COLO668 (cell line): ENCODE measurements around the gene LAIR2.

Experiments used
- DNase-seq: peaks from one replicate; lab custom pipeline; 2025; ENCODE audit not compliant: unreplicated experiment; lab: John Stamatoyannopoulos, UW

The LAIR2 gene, protein sequence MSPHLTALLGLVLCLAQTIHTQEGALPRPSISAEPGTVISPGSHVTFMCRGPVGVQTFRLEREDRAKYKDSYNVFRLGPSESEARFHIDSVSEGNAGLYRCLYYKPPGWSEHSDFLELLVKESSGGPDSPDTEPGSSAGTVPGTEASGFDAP

DNA sequence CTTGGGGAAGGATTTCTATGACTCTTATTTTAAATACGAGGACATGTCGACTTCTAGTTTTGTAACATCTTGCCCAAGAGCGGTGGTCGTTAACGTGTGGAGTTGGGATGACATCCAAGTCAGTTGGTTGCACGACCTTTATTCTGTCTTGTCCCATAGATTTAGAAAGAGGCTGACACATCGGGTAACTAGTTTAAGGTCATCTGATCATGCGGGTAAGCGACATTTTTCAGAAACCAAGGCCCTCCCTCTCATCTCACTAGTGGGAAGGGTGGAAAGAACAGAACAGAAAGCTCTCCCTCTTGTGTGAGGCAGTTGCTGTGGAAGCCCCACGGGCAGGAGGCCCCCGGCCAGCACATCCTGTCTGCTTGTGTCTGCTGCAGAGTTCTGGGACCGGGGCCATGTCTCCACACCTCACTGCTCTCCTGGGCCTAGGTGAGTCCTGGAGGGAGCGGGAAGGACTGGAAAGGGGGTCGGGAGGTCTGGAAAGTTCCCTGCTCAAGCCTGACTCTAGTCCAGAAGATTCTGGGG, at the start of gene LAIR2:
Gene LAIR2 (plus strand): TSS at position 314 of the 531 bp plus-strand sequence. CDS start 88 bp downstream, at position 402.
- DNase-seq: no peak

DNA sequence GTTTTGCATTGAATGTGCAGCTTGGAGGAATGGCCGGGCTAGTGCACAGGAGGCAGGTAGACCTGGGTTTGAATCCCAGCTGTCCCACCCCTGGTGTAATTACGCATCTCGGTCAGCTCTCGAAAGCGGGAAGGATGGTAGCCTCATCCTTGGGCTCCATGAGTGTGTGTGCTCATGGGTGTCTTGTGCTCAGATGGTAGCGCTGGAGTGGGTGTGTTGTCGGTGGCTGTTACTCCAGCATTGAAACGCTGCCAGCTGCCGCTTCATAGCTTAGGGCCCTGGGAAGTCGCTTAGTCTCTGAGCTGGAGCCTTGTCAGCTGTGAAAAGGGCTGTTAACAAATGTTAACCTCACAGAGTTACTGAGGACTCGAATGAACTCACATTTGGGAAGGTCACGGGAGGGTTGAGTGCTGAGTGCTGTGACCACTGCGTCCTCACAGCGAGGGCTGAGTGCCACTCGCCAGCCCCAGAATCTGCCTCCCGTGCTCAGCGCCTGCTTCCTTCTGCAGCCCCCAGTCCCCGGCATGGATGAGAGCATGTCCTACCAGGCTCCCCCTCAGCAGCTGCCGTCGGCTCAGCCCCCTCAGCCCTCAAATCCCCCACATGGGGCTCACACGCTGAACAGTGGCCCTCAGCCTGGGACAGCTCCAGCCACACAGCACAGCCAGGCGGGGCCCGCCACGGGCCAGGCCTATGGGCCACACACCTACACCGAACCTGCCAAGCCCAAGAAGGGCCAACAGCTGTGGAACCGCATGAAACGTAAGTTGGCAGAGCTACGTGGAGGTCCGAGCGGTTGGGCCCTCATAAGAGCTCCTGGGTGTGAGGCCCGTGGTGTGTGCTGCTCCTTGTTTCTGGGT, 48.5 kb upstream of the LAIR2 start:
- no peak for DNase-seq

DNA sequence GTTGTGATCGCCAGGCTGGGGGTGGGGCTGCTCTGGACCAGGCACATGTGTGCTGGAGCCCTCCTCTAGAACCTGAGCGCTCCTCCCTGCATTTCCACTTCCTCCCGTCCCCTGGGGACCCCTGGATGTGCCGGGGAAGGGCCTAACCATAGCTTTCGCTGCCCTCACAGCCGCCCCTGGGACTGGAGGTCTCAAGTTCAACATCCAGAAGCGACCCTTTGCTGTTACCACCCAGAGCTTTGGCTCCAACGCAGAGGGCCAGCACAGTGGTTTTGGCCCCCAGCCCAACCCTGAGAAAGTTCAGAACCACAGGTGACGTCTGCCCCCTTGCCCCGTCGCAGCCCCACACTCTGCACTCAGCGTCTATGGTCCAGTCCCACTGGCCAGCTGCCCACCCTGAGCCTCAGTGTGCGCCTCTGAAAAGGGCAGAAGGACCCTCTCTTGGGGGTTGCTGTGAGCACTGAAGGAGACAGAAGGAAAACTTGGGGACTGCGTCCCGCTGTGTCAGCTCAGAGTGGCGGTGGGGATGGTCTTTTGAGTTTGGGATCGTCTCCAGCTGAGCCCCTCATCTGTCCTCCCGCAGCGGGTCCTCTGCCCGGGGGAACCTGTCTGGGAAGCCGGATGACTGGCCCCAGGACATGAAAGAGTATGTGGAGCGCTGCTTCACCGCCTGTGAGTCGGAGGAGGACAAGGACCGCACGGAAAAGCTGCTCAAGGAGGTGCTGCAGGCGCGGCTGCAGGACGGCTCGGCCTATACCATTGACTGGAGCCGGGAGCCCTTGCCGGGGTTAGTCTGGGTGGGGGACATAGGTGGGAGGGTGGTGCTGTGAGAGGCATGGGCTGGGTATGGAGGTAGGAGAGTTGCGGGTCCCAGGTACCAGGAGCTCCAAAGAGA, 47.6 kb upstream of the LAIR2 start:
- DNase-seq: no peak

- DNase-seq: no peak
These were observed 46.7 kb upstream of the LAIR2 start for GRCh38 chr19:54455786-54456422.

GRCh38 chr19:54456423-54457373, 45.9 kb upstream of the LAIR2 start:
- DNase-seq: no peak

DNA sequence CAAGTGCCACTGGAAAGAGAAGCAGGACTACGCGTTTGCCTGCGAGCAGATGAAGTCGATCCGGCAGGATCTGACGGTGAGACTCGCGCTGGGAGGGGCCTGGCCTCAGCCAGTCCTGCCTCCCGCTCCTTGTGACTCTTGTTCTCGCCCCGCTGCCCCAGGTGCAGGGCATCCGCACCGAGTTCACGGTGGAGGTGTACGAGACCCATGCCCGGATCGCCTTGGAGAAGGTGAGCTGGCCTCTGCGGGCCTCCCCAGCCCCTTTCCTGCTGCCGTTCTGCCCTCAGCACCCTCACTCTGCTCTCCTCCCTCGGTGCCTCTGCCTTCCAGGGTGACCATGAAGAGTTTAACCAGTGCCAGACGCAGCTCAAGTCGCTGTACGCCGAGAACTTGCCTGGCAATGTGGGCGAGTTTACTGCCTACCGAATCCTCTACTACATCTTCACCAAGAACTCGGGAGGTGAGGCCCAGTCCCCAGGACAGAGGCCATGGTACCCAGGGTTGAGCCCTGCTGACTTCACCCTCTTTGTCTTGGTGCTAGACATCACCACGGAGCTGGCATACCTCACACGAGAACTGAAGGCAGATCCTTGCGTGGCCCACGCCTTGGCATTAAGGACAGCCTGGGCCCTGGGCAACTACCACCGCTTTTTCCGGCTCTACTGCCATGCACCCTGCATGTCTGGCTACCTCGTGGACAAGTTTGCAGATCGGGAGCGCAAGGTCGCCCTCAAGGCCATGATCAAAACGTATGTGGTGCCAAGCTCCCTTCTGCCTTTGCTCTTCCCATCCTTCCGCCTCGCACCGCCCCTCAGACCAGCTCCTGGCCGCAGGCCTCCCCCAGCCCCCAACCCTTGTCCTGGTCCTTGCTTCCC, 44.6 kb upstream of the LAIR2 start:
- DNase-seq: no peak

DNA sequence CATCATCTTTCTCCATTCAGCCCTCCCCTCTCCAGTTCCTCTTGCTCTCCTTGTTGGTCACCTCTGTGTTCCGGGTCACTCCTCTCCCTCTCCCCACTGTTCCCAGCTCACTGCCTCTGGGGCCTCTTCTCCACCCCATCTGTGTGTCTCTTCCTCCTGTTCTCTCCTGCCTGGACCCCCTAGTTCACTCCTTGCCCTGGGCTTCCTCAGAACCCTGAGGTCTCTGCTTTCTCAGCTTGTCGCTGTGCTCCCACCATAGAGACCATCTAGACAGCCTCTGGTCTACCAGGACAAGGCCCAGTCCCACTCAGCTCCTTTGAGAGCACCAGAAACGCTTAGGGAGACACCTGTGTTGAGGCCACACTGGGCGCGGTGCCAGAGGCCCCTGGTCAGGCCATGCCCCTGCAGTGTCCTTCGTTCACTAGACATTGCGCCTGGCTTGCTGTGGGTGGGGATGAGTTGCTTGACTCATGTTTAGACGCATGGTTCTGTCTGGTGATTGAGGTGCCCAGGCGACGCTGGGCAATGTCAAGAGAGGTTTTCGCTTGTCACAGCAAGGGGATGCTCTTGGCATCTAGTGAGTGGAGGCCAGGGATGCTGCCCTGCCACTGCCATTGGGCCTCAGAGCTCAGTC, 43.9 kb upstream of the LAIR2 start:
- no peak for DNase-seq

DNA sequence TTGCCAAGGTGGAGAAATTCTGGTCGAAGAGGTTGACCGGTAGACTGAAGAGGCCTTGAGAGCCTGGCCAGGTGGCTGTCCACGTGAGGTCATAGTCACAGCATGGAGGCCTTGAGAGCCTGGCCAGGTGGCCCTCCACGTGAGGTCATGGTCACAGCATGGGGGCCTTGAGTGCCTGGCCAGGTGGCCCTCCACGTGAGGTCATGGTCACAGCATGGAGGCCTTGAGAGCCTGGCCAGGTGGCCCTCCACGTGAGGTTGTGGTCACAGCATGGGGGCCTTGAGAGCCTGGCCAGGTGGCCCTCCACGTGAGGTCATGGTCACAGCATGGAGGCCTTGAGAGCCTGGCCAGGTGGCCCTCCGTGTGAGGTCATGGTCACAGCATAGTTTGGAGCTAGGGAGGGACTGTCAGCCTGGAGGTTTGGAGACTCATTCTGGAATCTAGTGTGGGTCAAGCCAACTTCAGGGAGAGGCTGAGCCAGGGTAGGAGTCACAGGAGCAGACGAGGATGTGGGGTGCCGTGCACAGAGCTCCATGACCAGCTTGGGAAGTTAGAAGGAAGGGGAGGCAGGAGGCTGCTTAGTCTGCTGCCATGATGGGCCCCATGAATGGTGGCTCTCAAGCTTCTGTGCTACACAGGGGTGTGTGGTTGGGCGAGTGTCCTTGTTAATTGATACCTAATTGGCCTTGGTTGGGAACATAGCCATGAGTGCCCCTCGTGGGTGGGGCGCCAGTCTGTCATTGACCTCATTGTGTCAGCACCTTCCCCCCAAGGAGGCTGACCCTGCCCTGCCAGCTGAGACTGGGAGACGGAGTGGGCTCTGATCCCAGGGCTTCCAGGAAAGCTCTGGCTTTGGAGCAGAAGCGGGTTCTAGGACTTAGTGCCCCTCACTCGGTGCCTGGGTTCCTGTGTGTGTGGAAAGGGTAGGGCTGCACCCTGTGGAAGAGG, 43.1 kb upstream of the LAIR2 start:
- DNase-seq: peak; percentile 40

GRCh38 chr19:54460230-54461005, 42.2 kb upstream of the LAIR2 start:
- DNase-seq: no peak

- DNase-seq: no peak
These were observed 41.4 kb upstream of the LAIR2 start for GRCh38 chr19:54461210-54461609.

DNA sequence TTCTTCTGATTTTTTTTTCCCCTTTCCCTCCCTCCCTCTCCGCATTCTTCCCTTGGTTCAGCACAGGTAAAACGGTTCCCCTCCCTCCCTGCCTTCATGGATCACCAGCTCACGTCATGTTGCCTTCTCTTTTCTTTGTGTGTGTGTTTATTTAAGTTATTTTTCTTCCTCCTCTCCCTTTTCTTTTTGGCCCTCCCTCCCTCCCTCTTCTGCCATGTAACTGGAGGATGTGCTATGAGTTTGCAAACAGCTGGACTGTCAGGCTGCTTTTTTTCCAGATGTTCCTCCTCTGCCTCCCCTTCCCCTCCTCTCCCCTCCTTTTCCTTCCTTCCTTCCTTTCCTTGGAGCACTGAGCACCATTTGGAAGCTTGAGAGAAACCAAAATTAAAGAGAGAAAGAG, 41.0 kb upstream of the LAIR2 start:
- no peak for DNase-seq

DNA sequence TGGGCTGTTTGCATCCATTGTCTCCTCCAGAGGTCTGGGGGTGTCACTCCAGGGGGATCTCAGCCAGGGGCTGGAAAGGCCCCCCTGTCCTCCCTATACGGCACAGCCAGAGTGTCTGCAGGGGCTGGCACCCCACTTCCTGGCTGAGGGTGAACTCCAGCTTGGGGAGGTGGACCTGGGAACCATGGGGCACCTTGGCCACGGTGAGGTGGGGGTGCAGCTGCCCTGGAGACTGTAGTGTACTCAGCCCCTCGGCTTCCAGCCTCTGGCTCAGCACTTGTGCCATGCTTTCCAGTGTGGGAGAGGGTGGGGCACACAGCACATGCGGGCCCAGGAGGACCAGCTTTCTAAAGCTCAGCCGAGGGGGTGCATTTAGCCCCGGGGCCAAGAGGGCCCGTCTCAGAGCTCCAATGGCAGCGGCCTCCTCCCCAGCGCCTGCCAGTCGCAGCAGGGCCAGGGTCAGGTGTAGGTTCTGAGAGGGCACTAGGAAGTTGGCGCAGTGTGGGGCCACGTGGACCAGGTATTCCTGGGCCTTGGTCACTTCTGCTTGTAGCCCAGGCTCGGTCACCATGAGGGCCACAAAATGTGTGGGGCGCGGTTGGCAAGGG, 40.5 kb upstream of the LAIR2 start:
- peak; percentile 44 for DNase-seq

- peak; percentile 81 for DNase-seq
These were observed 39.7 kb upstream of the LAIR2 start for GRCh38 chr19:54462655-54463530.

- DNase-seq: peak; percentile 99
These were observed 39.0 kb upstream of the LAIR2 start, which contains the start of gene LENG9 for GRCh38 chr19:54463531-54464043. Gene LENG9, minus strand, starts transcription at chr19:54463778. Its CDS starts 252 bp downstream, at chr19:54463526.
